TTC549 (cell line): ENCODE measurements around the gene ANKRD34A.

Experiments
- FAIRE-seq: peaks from 2 replicates; lab custom pipeline; 2012; peaks lifted over from hg19 to GRCh38; lab: Jason Lieb, UNC

The ANKRD34A gene

DNA sequence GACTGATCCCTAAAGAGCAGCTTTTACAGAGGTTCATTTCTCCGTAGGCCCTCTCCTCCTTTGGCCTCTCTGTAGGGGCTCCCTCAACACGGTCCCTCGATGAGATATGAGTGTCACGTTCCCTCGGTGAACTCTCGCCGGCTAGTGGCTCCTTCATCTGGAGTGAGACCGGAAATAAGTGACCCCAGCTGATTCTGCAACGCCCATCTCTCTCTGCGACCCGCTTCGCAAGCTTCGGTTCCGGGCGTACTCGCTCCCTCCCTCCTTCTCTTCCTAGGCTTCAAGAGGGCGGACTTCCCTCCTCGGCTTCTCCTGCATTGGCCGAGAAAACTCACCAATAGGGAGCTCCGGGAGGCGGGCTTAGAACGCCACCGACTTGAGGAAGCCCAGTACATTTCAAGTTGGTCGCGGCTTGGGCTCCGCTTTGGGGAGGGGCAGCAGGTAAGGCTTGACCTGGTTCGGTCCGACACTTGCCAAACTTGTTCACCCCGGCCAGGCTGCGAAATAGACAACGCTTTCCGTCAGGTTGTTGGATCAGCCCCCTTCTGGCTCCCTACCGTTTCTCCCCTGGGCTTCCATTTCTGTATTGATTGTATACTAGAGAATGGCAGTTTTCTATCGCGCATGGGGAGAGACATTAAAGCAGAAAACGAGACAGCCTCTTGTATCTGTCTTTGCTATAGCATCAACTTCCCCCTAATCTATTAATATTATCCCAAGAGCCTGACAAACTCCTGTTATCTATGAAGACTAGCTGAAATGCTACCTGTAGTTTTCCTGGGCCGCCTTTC lies at the start of gene ANKRD34A, which contains the start of gene POLR3GL:
Gene ANKRD34A, minus strand, starts transcription at position 248 of the 791 bp plus-strand sequence. CDS start 2,816 bp downstream, outside the sequence.
Gene POLR3GL, plus strand, starts transcription at position 363 of the 791 bp plus-strand sequence. CDS start 10,176 bp downstream, outside the sequence.
- peak; percentile 99 for FAIRE-seq

DNA sequence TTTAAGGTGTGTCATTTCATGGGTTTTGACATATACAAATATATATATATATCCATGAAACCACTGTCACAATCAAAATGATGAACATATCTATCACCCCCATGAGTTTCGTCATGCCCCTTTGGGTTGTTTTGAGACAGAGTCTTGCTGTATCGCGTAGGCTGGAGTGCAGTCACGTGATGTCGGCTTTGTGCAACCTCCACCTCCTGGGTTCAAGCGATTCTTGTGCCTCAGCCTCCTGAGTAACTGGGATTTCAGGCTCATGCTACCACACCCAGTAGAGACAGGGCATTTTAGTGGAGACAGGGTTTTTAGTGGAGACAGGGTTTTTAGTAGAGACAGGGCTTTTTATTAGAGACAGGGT lies 49.2 kb upstream of the ANKRD34A start:
- FAIRE-seq: no peak

DNA sequence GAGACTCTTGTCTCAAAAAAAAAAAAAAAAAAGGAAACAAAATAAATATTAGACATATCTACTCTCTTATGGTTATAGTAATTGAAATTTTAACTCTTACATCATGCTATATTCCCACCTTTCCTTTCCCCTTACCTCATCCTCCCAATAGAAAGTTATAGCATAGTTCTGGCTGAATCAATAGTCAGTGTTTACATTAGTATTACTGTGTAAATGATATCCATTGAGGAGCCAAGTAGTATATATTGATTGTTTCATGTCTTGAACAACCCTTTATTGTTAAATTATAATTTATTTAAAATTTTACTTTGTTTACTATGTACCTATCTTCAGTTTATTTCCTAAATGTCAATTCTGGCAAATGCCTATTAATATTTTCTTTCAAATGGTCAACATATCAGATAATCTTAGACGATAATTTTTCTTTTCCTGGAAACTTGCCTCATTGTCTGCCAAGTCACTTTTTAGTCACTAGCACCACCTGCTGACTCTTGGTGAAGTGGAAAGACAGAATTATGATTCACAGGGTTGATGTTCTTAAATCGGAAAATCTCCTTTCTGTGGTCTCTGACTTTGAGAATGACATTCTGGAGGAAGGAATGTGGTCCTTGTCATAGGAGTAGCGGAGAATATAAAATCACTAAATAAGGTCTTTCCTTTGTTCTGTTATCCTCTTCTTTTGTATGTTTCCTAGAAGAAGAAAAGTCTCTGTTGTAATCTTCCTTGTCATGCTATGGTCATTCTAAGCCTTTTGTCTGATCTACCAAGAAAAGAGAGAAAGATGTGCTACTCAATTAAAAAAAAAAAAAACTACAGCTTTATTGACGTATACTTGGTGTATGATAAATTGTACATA lies 48.6 kb upstream of the ANKRD34A start:
- peak; percentile 98 for FAIRE-seq

DNA sequence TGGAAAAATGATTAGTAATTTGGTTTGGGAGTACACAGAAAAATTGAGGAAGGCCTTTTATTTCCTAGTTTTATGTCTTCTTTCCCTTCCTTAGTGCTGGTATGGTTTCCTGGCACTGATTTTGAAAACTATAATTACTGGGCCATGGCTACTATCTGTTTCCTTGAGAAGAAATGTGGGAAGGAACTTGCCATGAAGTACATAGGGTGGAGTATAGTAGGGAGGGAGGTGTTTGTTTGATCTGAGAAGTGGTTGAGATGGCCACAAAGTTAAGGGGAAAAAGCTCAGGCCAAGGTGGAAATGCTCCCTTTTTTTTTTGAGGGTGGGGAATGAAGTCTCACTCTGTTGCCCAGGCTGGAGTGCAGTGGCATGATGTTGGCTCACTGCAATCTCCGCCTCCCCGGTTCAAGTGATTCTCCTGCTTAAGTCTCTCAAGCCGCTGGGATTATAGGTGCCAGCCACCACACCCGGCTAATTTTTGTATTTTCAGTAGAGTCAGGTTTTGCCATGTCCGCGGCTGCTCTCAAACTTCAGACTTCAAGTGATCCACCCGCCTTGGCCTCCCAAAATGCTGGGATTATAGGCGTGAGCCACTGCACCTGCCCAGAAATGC lies 45.9 kb upstream of the ANKRD34A start:
- no peak for FAIRE-seq

DNA sequence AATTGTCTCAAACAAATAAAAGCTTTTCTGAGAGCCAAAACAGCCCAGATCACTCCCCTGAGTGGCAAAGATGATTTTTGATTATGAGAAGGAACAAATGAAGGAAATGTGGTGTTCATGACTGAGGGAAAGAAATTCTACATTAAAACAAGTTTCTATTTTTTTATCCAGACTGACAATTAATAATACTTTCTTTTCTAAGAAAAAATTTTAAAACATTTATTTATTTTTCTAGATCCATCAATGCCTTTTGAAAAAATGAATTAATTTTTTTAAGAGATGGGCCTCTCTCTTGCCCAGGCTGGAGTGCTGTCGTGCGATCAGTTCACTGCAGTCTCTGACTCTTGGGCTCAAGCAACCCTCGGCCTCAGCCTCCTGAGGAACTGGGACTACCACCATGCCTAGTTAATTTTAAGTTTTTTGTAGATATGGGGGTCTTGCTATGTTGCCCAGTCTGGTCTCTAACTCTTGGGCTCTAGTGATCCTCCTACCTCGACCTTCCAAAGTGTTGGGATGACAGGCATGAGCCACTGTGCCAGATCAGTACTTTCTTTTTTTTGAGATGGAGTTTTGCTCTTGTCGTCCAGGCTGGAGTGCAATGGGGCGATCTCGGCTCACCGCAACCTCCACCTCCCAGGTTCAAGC lies 43.2 kb upstream of the ANKRD34A start:
- no peak for FAIRE-seq

DNA sequence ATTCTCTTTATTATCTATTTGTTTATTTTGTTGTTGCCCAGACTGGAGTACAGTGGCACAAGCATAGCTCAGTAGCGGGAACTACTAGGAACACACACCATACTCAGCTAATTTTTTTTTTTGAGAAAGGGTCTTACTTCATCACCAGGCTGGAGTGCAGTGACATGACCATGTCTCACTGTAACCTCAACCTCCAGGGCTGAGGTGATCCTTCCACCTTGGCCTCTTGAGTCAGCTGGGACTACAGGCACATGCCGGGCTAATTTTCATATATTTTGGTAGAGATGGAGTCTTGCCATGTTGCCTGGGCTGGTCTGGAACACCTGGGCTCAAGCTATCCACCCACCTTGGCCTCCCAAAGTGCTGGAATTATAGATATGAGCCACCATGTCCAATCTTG lies 37.3 kb upstream of the ANKRD34A start:
- no peak for FAIRE-seq

DNA sequence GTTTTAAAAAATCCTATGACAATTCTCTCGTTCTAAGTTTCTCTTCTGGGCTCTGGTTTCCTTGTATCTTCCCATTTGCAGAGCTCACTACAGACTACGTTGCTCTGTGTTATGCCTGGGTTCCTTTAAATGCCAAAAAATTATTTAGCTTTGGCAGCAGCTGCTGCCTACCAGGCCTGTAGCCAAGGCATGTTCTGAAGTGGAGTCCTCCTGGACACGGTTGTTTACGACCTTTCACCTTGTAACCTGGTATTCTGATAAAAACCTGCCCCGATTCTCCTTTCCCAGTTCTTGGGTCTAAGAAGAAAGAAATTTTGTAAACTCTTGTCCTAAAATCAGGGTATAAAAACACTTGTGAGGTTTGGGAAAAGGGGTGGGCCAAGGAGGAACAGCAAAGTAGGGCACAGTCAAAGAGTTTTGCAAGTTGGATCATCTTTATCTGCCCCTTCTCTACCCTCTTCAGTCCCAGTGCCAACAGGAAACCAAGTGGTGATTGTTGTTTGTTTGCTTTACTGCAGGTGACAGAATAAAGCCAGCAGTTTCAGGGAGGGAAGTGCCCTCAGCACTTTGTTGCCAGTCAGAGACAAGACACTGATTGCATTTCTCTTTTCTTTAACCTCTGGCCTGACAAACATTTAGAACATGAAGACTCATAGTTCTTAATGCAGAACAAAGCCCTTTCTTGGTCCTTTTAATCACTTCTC lies 35.1 kb upstream of the ANKRD34A start:
- FAIRE-seq: no peak

DNA sequence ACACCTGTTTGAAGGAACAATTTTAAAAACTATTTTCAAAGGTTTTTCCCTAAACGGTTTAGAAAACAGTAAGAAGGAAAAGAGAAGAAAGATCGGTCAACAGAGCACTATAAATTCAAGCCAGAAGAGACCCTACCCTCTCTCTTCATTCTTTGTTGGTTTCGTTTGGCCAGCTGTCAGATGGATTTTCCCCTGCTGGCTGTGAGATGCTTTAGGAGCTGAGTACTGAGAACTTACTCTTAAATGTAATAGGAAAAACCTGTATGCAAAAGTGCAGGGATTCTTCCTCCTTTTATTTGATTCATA lies 33.3 kb upstream of the ANKRD34A start:
- no peak for FAIRE-seq

DNA sequence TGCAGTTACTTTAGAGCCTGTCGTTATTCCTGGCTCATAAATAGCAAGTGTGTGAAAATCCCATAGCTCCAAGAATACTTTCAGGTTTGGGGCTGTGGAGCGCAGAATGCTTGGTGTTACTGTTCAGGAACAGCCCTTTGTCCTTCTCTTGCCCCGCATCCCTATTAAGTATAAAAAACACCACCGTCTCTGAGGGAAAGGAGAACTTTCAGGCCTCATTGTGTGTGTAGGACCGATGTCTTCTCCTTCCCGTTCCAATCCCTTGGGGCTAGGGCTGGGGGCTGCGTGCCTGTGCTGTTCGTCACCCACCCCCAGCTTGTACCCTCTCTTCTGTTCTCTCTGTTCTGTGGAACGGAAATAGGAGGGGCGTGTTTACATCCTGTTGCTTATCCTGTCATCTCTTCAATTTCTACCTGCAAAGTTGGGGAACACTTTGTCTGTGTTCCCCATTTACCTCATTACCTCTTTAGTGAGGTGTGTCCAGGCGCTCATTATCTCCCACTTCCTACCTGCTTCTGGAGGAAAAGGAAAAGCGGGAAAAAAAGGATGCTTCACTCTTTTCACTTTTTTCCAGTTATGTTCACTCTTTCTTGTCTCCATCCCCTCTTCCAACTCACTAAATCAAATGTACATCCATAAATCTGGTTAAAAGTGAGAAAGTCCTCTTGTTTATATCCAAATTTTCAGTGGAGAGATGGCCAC lies 32.8 kb upstream of the ANKRD34A start:
- FAIRE-seq: no peak

DNA sequence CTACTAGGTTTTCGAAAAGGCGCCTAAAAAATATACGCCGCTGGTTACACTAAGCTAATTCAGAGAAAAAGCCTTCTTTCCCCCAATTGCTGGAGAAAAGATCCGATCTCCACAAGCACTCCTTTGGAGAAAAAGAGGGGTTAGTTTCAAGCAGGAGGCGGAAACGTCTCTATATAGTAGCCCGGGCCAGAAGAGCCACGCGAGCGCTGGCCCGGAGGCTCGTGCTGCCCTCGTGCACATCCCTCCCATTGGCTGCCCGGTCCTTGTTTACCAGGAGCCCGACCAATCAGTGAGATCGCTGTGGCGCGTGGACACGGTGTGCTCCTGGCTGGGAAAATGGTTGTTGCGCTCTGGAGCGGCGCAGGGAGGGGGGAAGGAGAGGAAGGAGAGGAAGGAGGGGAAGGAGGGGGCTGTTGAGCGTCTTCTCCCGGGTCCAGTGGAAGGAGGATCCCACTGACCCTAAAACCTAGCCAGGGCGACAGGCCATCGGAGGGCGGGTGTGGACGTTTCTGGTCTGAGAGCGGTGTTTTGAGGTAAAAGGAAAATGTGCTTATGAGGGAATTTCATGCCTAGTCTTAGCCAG lies 32.1 kb upstream of the ANKRD34A start, which contains the start of gene TXNIP:
Gene TXNIP, minus strand, starts transcription at position 147 of the 583 bp plus-strand sequence. CDS start 313 bp downstream, outside the sequence.
- FAIRE-seq: peak; percentile 94

DNA sequence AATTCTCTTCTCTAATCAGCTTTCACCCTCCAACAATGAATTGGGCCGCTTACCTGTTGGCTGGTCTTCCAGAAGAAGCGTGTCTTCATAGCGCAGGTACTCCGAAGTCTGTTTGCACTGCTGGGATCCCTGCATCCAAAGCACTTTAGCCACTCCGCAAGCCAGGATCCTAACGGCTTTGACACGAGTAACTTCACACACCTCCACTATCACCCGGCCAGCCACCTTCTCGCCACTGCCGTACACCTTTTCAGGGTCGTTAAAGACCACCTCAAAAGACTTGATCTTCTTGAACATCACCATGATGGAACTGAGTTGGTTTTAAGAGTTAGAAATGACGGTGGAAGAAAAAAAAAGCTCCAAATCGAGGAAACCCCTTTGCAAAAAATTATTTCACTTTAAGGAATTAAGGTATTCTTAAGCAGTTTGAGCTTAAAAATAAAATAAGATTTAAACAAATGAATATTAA lies 31.6 kb upstream of the ANKRD34A start:
- no peak for FAIRE-seq

DNA sequence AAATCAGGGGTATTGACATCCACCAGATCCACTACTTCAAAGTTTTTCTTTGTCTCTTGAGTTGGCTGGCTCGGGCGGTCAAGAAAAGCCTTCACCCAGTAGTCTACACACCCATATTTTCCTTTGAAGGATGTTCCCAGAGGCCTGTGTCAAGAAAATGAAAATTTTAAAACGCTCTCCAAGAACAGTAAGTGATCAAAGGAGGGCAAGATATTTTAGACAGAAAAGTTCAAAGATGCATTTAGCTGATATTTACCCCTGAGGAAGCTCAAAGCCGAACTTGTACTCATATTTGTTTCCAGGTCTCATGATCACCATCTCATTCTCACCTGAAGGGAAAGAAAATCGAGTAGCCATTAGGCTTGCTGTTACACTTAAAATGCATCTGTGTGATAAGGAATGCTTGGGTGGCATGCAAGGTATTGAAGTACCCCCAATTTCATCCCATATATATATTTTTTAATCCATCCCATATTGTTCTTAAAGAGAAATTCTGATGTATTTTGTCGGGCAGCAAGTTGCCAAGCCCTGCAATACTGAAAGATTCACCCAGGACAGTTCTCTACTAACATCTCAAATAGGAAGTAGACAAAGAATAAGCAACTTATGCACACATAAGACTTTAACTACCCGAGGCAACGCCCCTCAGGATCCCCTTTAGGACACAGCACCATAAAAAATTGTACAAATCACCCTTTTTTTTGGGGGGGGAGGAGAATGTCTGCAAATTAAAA lies 30.9 kb upstream of the ANKRD34A start:
- no peak for FAIRE-seq

DNA sequence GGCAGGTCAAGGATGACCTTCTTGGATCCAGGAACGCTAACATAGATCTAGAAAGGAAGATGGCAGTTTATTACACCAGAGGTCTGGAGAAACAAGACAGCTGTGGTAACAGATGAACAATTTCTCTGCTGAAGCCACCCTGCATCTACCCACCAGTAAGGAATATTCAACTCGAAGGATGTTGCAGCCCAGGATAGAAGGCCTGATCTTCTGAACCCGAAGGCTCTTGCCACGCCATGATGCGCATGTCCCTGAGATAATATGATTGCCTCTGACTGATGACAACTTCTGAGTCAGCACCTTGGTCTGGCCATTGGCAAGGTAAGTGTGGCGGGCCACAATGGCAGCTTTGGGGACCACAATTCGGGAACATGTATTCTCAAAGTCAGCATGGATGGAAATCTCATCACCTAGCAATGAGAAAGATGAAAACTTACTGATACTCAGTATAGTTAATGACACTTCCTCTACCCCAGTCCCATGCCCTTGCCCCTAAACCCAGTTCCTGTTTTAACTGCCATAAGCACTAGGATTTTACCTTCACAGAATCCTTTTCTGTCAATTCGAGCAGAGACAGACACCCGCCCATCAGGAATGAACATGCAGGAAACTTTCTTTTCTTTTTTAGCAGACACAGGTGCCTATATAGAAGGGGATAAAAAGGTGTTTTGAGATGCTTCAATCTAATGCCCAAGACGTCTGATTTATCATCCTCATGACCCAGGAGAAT lies 30.2 kb upstream of the ANKRD34A start:
- FAIRE-seq: no peak

DNA sequence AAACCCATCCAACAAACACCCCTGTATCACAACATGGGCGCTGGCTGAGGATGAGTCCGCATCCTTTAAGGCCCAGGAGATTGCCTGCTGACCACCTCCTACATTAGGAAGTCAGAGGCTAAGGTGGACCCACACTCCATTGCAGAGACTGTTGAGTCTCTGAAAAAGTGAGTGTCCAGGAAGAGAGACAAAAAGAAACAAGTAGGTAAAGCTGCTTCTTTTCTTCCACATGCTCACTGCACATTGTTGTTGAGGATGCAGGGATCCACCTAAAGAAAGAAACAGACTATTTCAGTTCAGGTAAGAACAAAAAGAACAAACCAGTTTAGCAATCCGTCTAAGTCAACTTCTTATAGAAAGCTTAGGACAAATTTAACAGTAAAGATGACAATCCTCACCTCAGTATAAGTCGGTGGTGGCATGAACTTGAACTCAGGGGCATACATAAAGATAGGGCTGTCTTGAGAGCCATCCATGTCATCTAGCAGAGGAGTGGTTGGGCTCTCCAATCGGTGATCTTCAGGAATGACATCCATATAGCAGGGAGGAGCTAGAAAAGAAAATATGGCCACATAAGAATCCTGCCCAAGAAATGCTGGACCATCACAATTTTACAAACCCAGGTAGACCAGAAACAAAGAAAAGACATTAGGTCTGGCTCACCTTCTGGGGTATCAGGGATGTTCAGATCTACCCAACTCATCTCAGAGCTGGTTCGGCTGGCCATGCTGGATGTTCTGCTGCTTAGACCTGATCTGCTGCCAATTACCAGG lies 29.4 kb upstream of the ANKRD34A start:
- FAIRE-seq: no peak

DNA sequence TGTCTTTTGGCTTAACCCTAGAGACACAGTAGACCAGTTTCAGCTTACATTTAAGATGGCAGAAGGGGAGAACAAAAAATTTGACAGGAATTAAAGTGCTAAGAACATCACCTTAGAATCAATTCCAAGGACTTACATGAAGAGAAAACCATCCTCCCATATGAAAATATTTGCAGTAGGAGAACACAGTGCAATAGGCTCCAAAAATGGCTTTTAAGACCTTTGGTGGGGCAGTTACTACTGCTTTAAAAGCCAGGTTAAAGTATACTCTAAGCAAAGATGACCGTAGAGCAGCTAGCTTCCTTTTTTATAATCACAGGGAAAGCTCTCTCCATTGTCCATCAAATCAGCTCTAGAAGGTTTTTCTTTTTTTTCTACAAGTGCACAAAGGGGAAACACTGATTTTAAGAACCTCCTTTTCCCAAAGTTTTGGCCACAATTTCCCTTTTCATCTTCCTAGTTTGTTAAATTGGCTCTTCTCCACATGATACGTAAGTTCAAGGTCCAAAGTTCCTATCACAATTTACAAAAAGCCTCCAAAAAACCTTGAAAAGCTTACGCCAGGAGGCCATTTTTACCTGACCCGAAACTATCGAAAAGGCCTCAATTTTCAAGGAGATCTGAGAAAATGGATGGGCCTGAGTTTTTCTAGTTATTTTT lies 28.7 kb upstream of the ANKRD34A start:
- FAIRE-seq: no peak

DNA sequence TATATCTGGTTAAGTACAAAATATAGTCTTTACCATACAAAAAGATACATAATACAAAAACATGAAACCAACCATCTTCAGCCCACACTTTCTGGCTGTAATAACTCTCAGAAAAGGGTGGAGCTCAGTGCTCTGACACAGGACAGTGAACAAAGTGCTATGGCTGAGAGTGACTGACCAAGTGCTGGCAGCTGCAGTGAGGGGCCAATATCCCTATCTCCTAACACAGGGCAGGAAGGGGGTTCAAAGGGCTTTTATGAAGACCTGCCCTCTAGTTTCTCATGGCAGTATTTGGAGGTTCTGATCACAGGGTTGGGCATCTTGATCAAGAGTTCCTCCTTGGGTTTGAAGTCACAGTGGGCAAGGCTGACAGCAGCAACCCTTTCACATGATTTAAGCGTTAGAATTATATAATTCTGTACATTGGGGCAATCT lies 28.1 kb upstream of the ANKRD34A start:
- no peak for FAIRE-seq

DNA sequence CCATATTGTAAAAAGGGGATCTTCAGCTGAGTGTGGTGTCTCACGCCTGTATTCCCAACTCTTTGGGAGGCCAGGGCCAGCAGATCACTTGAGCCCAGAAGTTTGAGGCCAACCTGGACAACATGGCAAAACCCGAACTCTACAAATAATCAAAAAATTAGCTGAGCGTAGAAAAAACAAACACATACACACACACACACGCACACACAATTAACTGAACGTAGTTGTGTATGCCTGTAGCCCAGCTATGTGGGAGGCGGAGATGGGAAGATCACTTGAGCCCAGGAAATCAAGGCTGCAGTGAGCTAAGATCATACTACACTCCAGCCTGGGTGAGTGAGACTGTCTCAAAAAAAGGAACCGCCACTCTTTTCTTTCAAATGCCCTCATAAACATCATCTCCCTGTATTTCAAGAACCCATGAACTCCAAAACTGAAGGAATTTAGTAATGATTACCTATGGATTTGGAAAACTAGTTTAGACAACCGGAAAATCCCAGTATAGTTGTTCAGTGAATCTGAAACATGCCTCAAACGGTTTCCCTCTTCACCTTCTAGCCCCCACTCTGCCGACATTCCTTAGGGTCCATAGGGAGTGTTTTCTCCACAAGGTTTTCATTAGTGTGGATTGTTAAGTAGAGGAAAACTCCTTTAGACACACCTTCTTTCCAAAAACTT lies 27.5 kb upstream of the ANKRD34A start:
- no peak for FAIRE-seq
